ENCODE measurements around the gene XRCC3.

Gene XRCC3

GRCh38 chr14:103651585-103651984 lies 63.7 kb downstream of the XRCC3 start:
- no peaks in the 10 kb centered on the region for H3K9me2 ChIP-seq (replicated peaks; ENCODE audit: insufficient read depth, low read length)
- TF ChIP-seq CTCF (IDR thresholded peaks at IDR 0.05; ENCODE audit: insufficient read depth, low read length, poor library complexity, severe bottlenecking), result no peak
- no peak for TF ChIP-seq EZH2phosphoT487 (conservative IDR thresholded peaks at IDR 0.05; ENCODE audit: low read length)
- H3K27me3 ChIP-seq (ENCODE audit: low read length), result no peaks in the 10 kb centered on the region
- H3K36me3 ChIP-seq (ENCODE audit: low read length), result peaks cover 13% of the 10 kb centered on the region; the same call in 1 of the 2 replicates
- H4K20me1 ChIP-seq (ENCODE audit: low read depth, low read length), result peaks cover 9% of the 10 kb centered on the region; the same call in 1 of the 2 replicates
- H3F3A ChIP-seq (ENCODE audit: insufficient read depth), result no peaks in the 10 kb centered on the region
- no peak overlapping the region for H3K4me2 ChIP-seq (ENCODE audit: low read depth, low read length, poor library complexity, severe bottlenecking)
- no peaks in the 10 kb centered on the region for H3K9me3 ChIP-seq (ENCODE audit: insufficient read depth, low read length)
- no peak overlapping the region for H2AFZ ChIP-seq (ENCODE audit: low read depth, low read length, severe bottlenecking)
- no peak overlapping the region for H3K27ac ChIP-seq (ENCODE audit: low read depth, low read length)
- H3K4me3 ChIP-seq (ENCODE audit: insufficient read depth, low read length, poor library complexity, severe bottlenecking), result no peak overlapping the region
- no peak overlapping the region for H3K9ac ChIP-seq (ENCODE audit: low read length)
- H3K79me2 ChIP-seq (ENCODE audit: insufficient read depth, low read length), result peaks cover 77% of the 10 kb centered on the region

GRCh38 chr14:103650213-103650612 lies 65.0 kb downstream of the XRCC3 start:
- H3K9me3 ChIP-seq (ENCODE audit: insufficient read depth, low read length), result no peaks in the 10 kb centered on the region
- peaks cover 10% of the 10 kb centered on the region; the same call in 1 of the 2 replicates for H3K36me3 ChIP-seq (ENCODE audit: low read length)
- peaks cover 88% of the 10 kb centered on the region for H3K79me2 ChIP-seq (ENCODE audit: insufficient read depth, low read length)
- peaks cover 10% of the 10 kb centered on the region; the same call in 1 of the 2 replicates for H4K20me1 ChIP-seq (ENCODE audit: low read depth, low read length)
- no peaks in the 10 kb centered on the region for H3K9me2 ChIP-seq (replicated peaks; ENCODE audit: insufficient read depth, low read length)
- H3K27me3 ChIP-seq (ENCODE audit: low read length), result no peaks in the 10 kb centered on the region
- TF ChIP-seq EZH2phosphoT487 (conservative IDR thresholded peaks at IDR 0.05; ENCODE audit: low read length), result no peak
- TF ChIP-seq CTCF (IDR thresholded peaks at IDR 0.05; ENCODE audit: insufficient read depth, low read length, poor library complexity, severe bottlenecking), result no peak
- H3F3A ChIP-seq (ENCODE audit: insufficient read depth), result no peaks in the 10 kb centered on the region
- H2AFZ ChIP-seq (ENCODE audit: low read depth, low read length, severe bottlenecking), result no peak overlapping the region
- H3K4me3 ChIP-seq (ENCODE audit: insufficient read depth, low read length, poor library complexity, severe bottlenecking), result no peak overlapping the region
- no peak overlapping the region for H3K4me2 ChIP-seq (ENCODE audit: low read depth, low read length, poor library complexity, severe bottlenecking)
- no peak overlapping the region for H3K9ac ChIP-seq (ENCODE audit: low read length)
- H3K27ac ChIP-seq (ENCODE audit: low read depth, low read length), result no peak overlapping the region

GRCh38 chr14:103649001-103649400 lies 66.2 kb downstream of the XRCC3 start:
- Histone ChIP-seq H3K36me3 (ENCODE audit: low read length) (0 out of 2 replicates have a peak, but pooled peaks cover under 1% of the 10 kb centered on the region), H3K9ac (ENCODE audit: low read length) (no peak overlapping the region), H3K27ac (ENCODE audit: low read depth, low read length) (no peak overlapping the region), H3K4me2 (ENCODE audit: low read depth, low read length, poor library complexity, severe bottlenecking) (no peak overlapping the region), H2AFZ (ENCODE audit: low read depth, low read length, severe bottlenecking) (no peak overlapping the region), H3K9me2 (replicated peaks; ENCODE audit: insufficient read depth, low read length) (no peaks in the 10 kb centered on the region), H4K20me1 (ENCODE audit: low read depth, low read length) (peaks cover 10% of the 10 kb centered on the region; the same call in 1 of the 2 replicates), H3F3A (ENCODE audit: insufficient read depth) (no peaks in the 10 kb centered on the region), H3K9me3 (ENCODE audit: insufficient read depth, low read length) (no peaks in the 10 kb centered on the region), H3K4me3 (ENCODE audit: insufficient read depth, low read length, poor library complexity, severe bottlenecking) (no peak overlapping the region), H3K79me2 (ENCODE audit: insufficient read depth, low read length) (peaks cover 99% of the 10 kb centered on the region), H3K27me3 (ENCODE audit: low read length) (no peaks in the 10 kb centered on the region)
- TF ChIP-seq EZH2phosphoT487 (conservative IDR thresholded peaks at IDR 0.05; ENCODE audit: low read length), result no peak
- no peak for TF ChIP-seq CTCF (IDR thresholded peaks at IDR 0.05; ENCODE audit: insufficient read depth, low read length, poor library complexity, severe bottlenecking)

All from SU-DHL-6 (cell line).